HG03575 (cell line): ENCODE results near the gene PRSS53.
"Not testable (repeated sequence)": the region's sequence is repeated elsewhere in the genome, so short reads cannot be mapped to it uniquely, and the experiment has no call there.

Experiments used
- ATAC-seq: cut with Tn5 transposase; IDR thresholded peaks from one replicate; pipeline ENCODE4 v1.9.1; 2021; ENCODE audit not compliant: unreplicated experiment, insufficient number of reproducible peaks, low FRiP score; ENCODE audit errors: extremely low read depth

Gene PRSS53

GRCh38 chr16:31088459-31089183 lies at the start of gene PRSS53:
TSS of gene PRSS53 (minus strand) at chr16:31088943. CDS start at chr16:31088809, 134 bp downstream.
- ATAC-seq = no peak

- not testable (repeated sequence) for ATAC-seq
Observed at GRCh38 chr16:31136822-31137499, 48.2 kb upstream of the PRSS53 start.

GRCh38 chr16:31136287-31136662 lies 47.5 kb upstream of the PRSS53 start:
- no peak for ATAC-seq

GRCh38 chr16:31135535-31136286 lies 47.0 kb upstream of the PRSS53 start, which contains the start of gene PRSS8:
TSS of gene PRSS8 (minus strand) at chr16:31135727. CDS start at chr16:31135498, 229 bp downstream.
- ATAC-seq = no peak

- ATAC-seq = no peak
Observed at GRCh38 chr16:31134625-31135534, 46.1 kb upstream of the PRSS53 start.

GRCh38 chr16:31134091-31134571 lies 45.4 kb upstream of the PRSS53 start:
- ATAC-seq = no peak

- ATAC-seq = no peak
Observed at GRCh38 chr16:31133046-31133501, 44.3 kb upstream of the PRSS53 start.

GRCh38 chr16:31132303-31132979 lies 43.7 kb upstream of the PRSS53 start:
- no peak for ATAC-seq

GRCh38 chr16:31131841-31132271 lies 43.1 kb upstream of the PRSS53 start:
- no peak for ATAC-seq

GRCh38 chr16:31131416-31131815 lies 42.7 kb upstream of the PRSS53 start:
- no peak for ATAC-seq

- ATAC-seq = no peak
Observed at GRCh38 chr16:31130899-31131298, 42.2 kb upstream of the PRSS53 start.

- no peak for ATAC-seq
Observed at GRCh38 chr16:31130336-31130891, 41.7 kb upstream of the PRSS53 start.

GRCh38 chr16:31129568-31130335 lies 41.0 kb upstream of the PRSS53 start:
- ATAC-seq = no peak

GRCh38 chr16:31128711-31129567 lies 40.2 kb upstream of the PRSS53 start:
- no peak for ATAC-seq

- ATAC-seq = no peak
Observed at GRCh38 chr16:31127182-31127581, 38.4 kb upstream of the PRSS53 start.

GRCh38 chr16:31125844-31126243 lies 37.1 kb upstream of the PRSS53 start:
- no peak for ATAC-seq
